Activated B cell treated with CpG ODN at 0.5 μM for 24 hours (primary cell): Measurements from ENCODE around the gene KIAA0586. TPM values are rescaled to one million over a fixed set of nuclear protein-coding genes. Genes with fewer than 3 reads are reported as not detected.

Source experiments
- ATAC-seq: fragments of 200-7000 bp; cut with Tn5 transposase; one replicate; pipeline ENCODE4 v1.10.0; 2021; ENCODE audit warnings: low read depth, mild to moderate bottlenecking, moderate library complexity
- CTCF ChIA-PET: fragments of 350-600 bp; sonication (Branson Sonifier 250); formaldehyde crosslinking; loops from one replicate; lab custom pipeline; 2021; ENCODE audit warnings: antibody characterized with exemption; lab: Charles Lee
- POLR2A ChIA-PET: fragments of 350-600 bp; sonication (Branson Sonifier 250); formaldehyde crosslinking; loops from one replicate; lab custom pipeline; 2021; ENCODE audit warnings: antibody characterized with exemption; lab: Charles Lee
- DNase-seq: peaks from one replicate; pipeline ENCODE4 v3.0.0; 2022
- H3K27ac Mint-ChIP-seq: one replicate; pipeline ENCODE4 v1.8.0; 2020; ENCODE audit warnings: mixed read lengths
- H3K27me3 Mint-ChIP-seq: one replicate; pipeline ENCODE4 v1.8.0; 2021; ENCODE audit warnings: mixed read lengths
- H3K36me3 Mint-ChIP-seq: one replicate; pipeline ENCODE4 v1.8.0; 2021; ENCODE audit warnings: low read depth, mixed read lengths
- H3K4me1 Mint-ChIP-seq: one replicate; pipeline ENCODE4 v1.8.0; 2021; ENCODE audit warnings: mixed read lengths
- H3K4me3 Mint-ChIP-seq: one replicate; pipeline ENCODE4 v1.8.0; 2020; ENCODE audit warnings: mild to moderate bottlenecking, mixed read lengths
- H3K9me3 Mint-ChIP-seq: one replicate; pipeline ENCODE4 v1.8.0; 2020; ENCODE audit warnings: mixed read lengths
- CTCF ChIP-seq: fragments of 200-600 bp; IDR thresholded peaks from one replicate; pipeline ENCODE4 v1.8.0; 2022; ENCODE audit warnings: antibody characterized with exemption, mild to moderate bottlenecking
- intact Hi-C: fragments of 100-400 bp; cut with micrococcal nuclease; formaldehyde crosslinking; loops from one replicate; pipeline ENCODE4 v1.15.1; 2024
- total RNA-seq: library from RNA; stranded (reverse); gene quantifications from 2 replicates; pipeline ENCODE4 v1.2.3, GENCODE V29; 2022

KIAA0586 gene
- total RNA-seq, 1 donor from 2014 or later, result 19.8 TPM

GRCh38 chr14:58598028-58598803 lies 170.7 kb downstream of the KIAA0586 start:
- Mint-ChIP-seq H3K4me1 (no peaks in the 10 kb centered on the region), H3K27ac (no peak overlapping the region), H3K36me3 (no peaks in the 10 kb centered on the region), H3K27me3 (no peaks in the 10 kb centered on the region), H3K4me3 (no peak overlapping the region), H3K9me3 (no peaks in the 10 kb centered on the region)
- ChIA-PET CTCF (no interaction called here), POLR2A (no interaction called here)
- intact Hi-C loops, result no loop called here
- no peak for ATAC-seq
- DNase-seq, result no peak
- no peak for TF ChIP-seq CTCF

GRCh38 chr14:58598804-58599525 lies 171.4 kb downstream of the KIAA0586 start:
- DNase-seq (no peak), ATAC-seq (no peak)
- TF ChIP-seq CTCF, result no peak
- no peaks in the 10 kb centered on the region for H3K36me3 Mint-ChIP-seq
- intact Hi-C loops, result no loop called here
- ChIA-PET CTCF (no interaction called here), POLR2A (no interaction called here)
- H3K27me3 Mint-ChIP-seq, result no peaks in the 10 kb centered on the region
- H3K4me1 Mint-ChIP-seq, result no peaks in the 10 kb centered on the region
- H3K27ac Mint-ChIP-seq, result no peak overlapping the region
- H3K9me3 Mint-ChIP-seq, result no peaks in the 10 kb centered on the region
- H3K4me3 Mint-ChIP-seq, result no peak overlapping the region

- intact Hi-C loops, result no loop called here
- Mint-ChIP-seq H3K4me1 (no peaks in the 10 kb centered on the region), H3K4me3 (no peak overlapping the region), H3K27ac (no peak overlapping the region), H3K27me3 (no peaks in the 10 kb centered on the region), H3K36me3 (no peaks in the 10 kb centered on the region), H3K9me3 (no peaks in the 10 kb centered on the region)
- ChIA-PET POLR2A (no interaction called here), CTCF (no interaction called here)
- no peak for TF ChIP-seq CTCF
- DNase-seq, result no peak
- ATAC-seq, result no peak
Observed at GRCh38 chr14:58599707-58600106, 172.2 kb downstream of the KIAA0586 start.

Other genes starting within 250 kb of the KIAA0586 start
- gene ACTR10, start 227.6 kb upstream of the KIAA0586 start, total RNA-seq, result 36.5 and 40.5 TPM in 2 replicates
- 204 and 208 TPM in 2 replicates for gene PSMA3, start 182.9 kb upstream of the KIAA0586 start, total RNA-seq
- gene ARID4A, start 129.2 kb upstream of the KIAA0586 start, total RNA-seq, result 39.6 and 42.0 TPM in 2 replicates
- gene TOMM20L, start 31.8 kb upstream of the KIAA0586 start, total RNA-seq, result 0.37 TPM in 1 of 2 replicates, not detected in the other
- gene TIMM9, start 188 bp upstream of the KIAA0586 start, total RNA-seq, result 29.1 and 35.7 TPM in 2 replicates
- 3.0 and 3.5 TPM in 2 replicates for gene DACT1, start 210.2 kb downstream of the KIAA0586 start, total RNA-seq